ENCODE results near the gene LIPE.

The LIPE gene

DNA sequence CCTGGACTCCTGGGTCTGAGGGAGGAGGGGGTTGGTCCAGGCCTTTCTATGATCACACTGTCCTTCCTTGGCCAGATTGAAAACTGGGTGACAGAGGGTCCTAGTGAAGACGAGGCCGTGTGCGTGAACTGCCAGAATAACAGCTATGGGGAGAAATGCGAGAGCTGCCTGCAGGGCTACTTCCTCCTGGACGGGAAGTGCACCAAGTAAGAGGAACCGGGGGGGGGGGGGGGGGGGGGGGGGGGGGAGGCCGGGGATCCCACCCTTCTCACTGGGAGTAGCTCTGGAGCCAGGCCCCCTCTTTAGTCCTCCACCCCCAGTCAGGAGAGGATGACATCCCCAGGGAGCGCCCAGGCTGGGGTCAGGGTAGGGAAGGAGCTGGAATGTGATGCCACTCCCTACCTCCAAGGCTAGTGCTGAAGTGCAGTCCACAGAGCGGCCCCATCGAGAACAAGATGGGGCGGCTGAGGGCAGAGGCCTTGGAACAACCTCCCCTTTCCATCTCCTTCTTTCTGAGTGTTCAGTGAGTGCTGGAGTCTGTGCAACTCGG, 56.5 kb downstream of the LIPE start:
- H3K4me3 ChIP-seq (replicated peaks in 1 of 2; ENCODE audit: low read depth in 2 of 2, low read length in 2 of 2), result no peak overlapping the region
- no peak for TF ChIP-seq CTCF (IDR thresholded peaks at IDR 0.05; ENCODE audit: low read depth, low read length)
- DNase-seq (ENCODE audit: low read depth in 2 of 2), result no peak

DNA sequence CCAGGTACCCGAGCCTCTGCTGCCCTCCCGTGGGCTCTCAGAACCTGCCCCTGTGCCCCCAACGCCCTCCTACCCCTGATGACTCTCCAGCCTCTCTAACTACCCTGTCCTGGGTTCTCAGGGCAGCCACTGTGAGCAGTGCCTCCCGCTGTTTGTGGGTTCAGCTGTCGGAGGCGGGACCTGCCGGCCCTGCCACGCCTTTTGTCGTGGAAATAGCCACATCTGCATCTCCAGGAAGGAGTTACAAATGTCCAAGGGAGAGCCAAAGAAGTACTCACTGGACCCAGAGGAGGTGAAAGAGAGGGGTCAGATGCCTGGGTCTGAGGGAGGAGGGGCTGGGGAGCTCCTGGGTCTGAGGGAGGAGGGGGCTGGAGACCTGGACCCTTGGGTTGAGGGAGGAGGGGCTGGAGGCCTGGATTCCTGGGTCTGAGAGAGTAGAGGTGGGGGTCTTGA, 57.1 kb downstream of the LIPE start:
- TF ChIP-seq CTCF (IDR thresholded peaks at IDR 0.05; ENCODE audit: low read depth, low read length), result no peak
- H3K4me3 ChIP-seq (replicated peaks in 1 of 2; ENCODE audit: low read depth in 2 of 2, low read length in 2 of 2), result no peak overlapping the region
- no peak for DNase-seq (ENCODE audit: low read depth in 2 of 2)

DNA sequence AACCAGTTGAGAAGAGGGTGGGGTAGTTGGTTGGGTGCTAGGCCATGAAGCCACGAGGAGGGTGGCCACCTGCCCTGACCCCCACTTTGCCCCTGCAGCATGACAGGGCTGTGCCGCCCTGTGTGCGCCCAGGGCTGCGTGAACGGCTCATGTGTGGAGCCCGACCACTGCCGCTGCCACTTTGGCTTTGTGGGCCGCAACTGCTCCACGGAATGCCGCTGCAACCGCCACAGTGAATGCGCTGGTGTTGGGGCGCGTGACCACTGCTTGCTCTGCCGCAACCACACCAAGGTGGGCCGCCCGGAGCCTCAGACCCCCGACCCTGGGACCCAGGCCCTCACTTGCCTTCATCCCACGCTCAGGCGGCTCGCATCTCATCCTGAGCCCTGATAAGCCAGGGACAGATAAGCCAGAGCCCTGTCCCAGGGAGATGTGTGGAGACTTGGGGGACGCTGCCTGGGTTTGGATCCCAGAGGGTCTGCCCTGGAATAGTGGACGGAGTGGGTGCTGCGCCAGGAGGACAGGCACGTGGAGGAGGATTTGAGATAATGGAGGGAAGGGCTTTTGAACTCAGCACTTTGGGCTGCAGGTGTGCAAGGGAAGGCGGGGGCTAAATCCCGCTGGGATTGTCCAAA, 57.6 kb downstream of the LIPE start:
- TF ChIP-seq CTCF (IDR thresholded peaks at IDR 0.05; ENCODE audit: low read depth, low read length), result no peak
- DNase-seq (ENCODE audit: low read depth in 2 of 2), result no peak
- no peak overlapping the region for H3K4me3 ChIP-seq (replicated peaks in 1 of 2; ENCODE audit: low read depth in 2 of 2, low read length in 2 of 2)

DNA sequence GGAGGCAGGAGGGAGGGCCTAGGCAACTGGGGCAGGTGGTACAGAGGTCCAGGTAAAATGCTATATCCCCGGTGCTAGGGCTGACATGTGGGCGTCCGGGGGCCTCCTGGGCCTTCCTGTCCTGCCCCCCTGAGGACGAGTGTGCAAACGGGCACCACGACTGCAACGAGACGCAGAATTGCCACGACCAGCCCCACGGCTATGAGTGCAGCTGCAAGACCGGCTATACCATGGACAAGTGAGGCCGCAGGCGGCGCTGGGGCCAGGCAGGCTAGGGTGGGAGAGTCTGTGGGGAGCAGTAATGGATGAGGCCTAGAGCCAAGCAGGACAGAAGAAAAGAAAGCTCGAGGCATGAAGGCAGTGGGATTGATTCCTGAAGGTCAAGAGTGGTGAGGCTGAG, 58.4 kb downstream of the LIPE start:
- no peak for DNase-seq (ENCODE audit: low read depth in 2 of 2)
- no peak for TF ChIP-seq CTCF (IDR thresholded peaks at IDR 0.05; ENCODE audit: low read depth, low read length)
- no peak overlapping the region for H3K4me3 ChIP-seq (replicated peaks in 1 of 2; ENCODE audit: low read depth in 2 of 2, low read length in 2 of 2)

- H3K4me3 ChIP-seq (replicated peaks in 1 of 2; ENCODE audit: low read depth in 2 of 2, low read length in 2 of 2), result no peak overlapping the region
- TF ChIP-seq CTCF (IDR thresholded peaks at IDR 0.05; ENCODE audit: low read depth, low read length), result no peak
- no peak for DNase-seq (ENCODE audit: low read depth in 2 of 2)
These were observed 58.8 kb downstream of the LIPE start for GRCh38 chr19:42368360-42368759.

DNA sequence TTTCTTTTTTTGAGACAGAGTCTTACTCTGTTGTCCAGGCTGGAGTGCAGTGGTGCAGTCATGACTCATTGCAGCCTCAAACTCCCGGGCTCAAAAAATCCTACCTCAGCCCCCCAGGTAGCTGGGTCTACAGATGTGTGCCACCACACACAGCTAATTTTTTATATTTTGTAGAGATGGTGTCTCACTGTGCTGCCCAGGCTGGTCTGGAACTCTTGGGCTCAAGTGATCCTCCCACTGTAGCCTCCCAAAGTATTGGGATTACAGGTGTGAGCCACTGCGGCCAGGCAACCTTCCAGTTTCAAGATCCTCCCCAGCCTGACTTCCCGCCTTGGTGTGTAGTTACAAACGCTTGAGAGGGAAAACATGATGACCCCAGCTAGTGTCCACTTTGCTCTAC, 59.3 kb downstream of the LIPE start:
- DNase-seq (ENCODE audit: low read depth in 2 of 2), result no peak
- TF ChIP-seq CTCF (IDR thresholded peaks at IDR 0.05; ENCODE audit: low read depth, low read length), result no peak
- no peak overlapping the region for H3K4me3 ChIP-seq (replicated peaks in 1 of 2; ENCODE audit: low read depth in 2 of 2, low read length in 2 of 2)

DNA sequence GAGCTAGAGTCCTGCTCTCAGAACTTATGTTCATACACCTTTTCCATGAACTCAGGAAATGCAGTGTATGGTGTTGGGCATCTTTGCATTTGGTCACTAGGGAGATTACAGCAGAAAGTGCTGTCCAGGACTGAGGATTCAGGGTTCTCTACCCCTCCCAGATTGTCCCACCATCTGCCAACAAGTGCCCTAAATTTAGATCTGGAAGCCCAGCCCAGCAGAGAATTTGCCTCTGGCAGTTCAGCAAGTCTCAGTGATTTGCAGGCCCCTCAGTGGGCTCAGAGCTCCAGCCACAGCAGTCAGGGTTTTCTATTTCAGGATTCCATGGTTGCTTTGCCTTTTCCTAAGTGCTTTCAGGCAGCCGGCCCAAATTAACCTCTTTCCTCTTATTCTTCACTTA, 60.5 kb downstream of the LIPE start:
- no peak for TF ChIP-seq CTCF (IDR thresholded peaks at IDR 0.05; ENCODE audit: low read depth, low read length)
- no peak overlapping the region for H3K4me3 ChIP-seq (replicated peaks in 1 of 2; ENCODE audit: low read depth in 2 of 2, low read length in 2 of 2)

More for the DNA sequence above, 60.5 kb downstream of the LIPE start:
- no peak for DNase-seq (ENCODE audit: low read depth in 2 of 2)
